Heart left ventricle (tissue), 16 donors: Measurements from ENCODE around the gene OR5AU1. TPM values are rescaled to one million over a fixed set of nuclear protein-coding genes. Genes with fewer than 3 reads are reported as not detected.

Source experiments
- ATAC-seq, 4 donors: fragments of 200-7000 bp; cut with Tn5 transposase; one replicate each; pipeline ENCODE4 v1.9.1; 2020 to 2022; ENCODE audit warnings: moderate library complexity in 4 of 4, mild to moderate bottlenecking in 3 of 4, moderate number of reproducible peaks in 1 of 4
- DNase-seq, 5 donors: peaks; one replicate each; pipeline ENCODE4 v3.0.0-alpha.2; 2020
- H3K27ac ChIP-seq, 12 donors: fragments of 200-600 bp; sonication (generic) in 4 of 12; one replicate each; pipeline versions ENCODE4 v1.5.0 to v1.8.0; 2016 to 2022; ENCODE audit warnings: mild to moderate bottlenecking in 2 of 12
- H3K27me3 ChIP-seq, 9 donors: fragments of 200-600 bp; sonication (generic) in 2 of 9; one replicate each; pipeline versions ENCODE4 v1.5.1 to v1.8.0; 2016 to 2022; ENCODE audit warnings: mild to moderate bottlenecking in 3 of 9
- H3K36me3 ChIP-seq, 9 donors: fragments of 200-600 bp; sonication (generic) in 2 of 9; one replicate each; pipeline versions ENCODE4 v1.5.0 to v1.8.0; 2018 to 2022; ENCODE audit warnings: mild to moderate bottlenecking in 2 of 9
- H3K4me1 ChIP-seq, 12 donors: fragments of 200-600 bp; sonication (generic) in 4 of 12; one replicate each; pipeline versions ENCODE4 v1.5.0 to v1.8.0; 2016 to 2022; ENCODE audit warnings: mild to moderate bottlenecking in 3 of 12
- H3K4me3 ChIP-seq, 12 donors: fragments of 200-600 bp; sonication (generic) in 4 of 12; one replicate each; pipeline versions ENCODE4 v1.5.0 to v1.8.0; 2017 to 2022; ENCODE audit warnings: mild to moderate bottlenecking in 9 of 12, moderate library complexity in 4 of 12
- H3K9me3 ChIP-seq, 12 donors: fragments of 200-600 bp; sonication (generic) in 4 of 12; one replicate each; pipeline versions ENCODE4 v1.5.0 to v1.8.0; 2016 to 2022; ENCODE audit warnings: mild to moderate bottlenecking in 1 of 12
- CTCF ChIP-seq, 12 donors: fragments of 200-600 bp; sonication (generic) in 4 of 12; IDR thresholded peaks; one replicate each; pipeline versions ENCODE4 v1.5.0 to v1.8.0; 2018 to 2022; ENCODE audit warnings: antibody characterized with exemption in 12 of 12, mild to moderate bottlenecking in 5 of 12
- POLR2A ChIP-seq, 2 donors: fragments of 450-650 bp; IDR thresholded peaks; one replicate each; pipeline ENCODE4 v1.6.1; 2017; ENCODE audit warnings: antibody characterized with exemption in 2 of 2, mild to moderate bottlenecking in 2 of 2, moderate library complexity in 2 of 2
- WGBS, 4 donors: extraction: QIAGEN DNeasy Blood & Tissue Kit in 2 of 4; methylation state at CpG; one replicate each; pipeline versions ENCODE4 v1.1.5 to v1.1.7; 2013 to 2018; 5-methylcytosine and 5-hydroxymethylcytosine counted together
- intact Hi-C, 10 donors: fragments of 100-400 bp; cut with DNase I; formaldehyde crosslinking; loops; one replicate each; pipeline versions ENCODE4 v1.11.1 to v1.14.2; 2022
- polyA plus RNA-seq, 2 donors: library from polyadenylated mRNA; stranded (reverse); fragments of 200-250 nt; gene quantifications; one replicate each; pipeline ENCODE4 v1.2.3, GENCODE V29; 2013
- total RNA-seq, 9 donors: library from RNA; depleted of rRNA in 2 of 9; stranded (reverse); fragments of >200 nt in 2 of 9; fragmentation: NEBNext Ultra II Directional in 3 of 9; extraction: Animal tissue kit (Norgen Biotek cat#: 25700) in 3 of 9; gene quantifications; one replicate each; pipeline versions ENCODE4 v1.1.0 to v1.2.4, GENCODE V29; 2016 to 2023
- donor health status: ischemic (EF 13 %, LVEDD 7.1; RV severe dilation, severe dysfunction).
- donor health status: healthy with polysubstance abuse.
- donor health status: DM: no; HTN: yes; CAD: no.
- donor health status: DM: no; HTN: no; CAD: no.
- donor health status: ischemic (EF 25% LVEDD 6.9; RV normal size, moderate dysfunction).
- donor health status: ischemic (EF 25% LVEDD 5.7; RV mildly dilated, moderate dysfunction).
- donor health status: healthy.
- donor health status: DM: yes; HTN: yes; CAD: no.
- donor health status: ischemic (EF 35%, LVEDD 5.7; RV mildly dilated, moderate dysfunction).
- donor health status: nonischemic (EF 11% LVEDD 7.7; RV severe dilation, severe dysfunction).
- donor health status: DM: yes; HTN: yes; CAD: no.
- donor health status: PGD.
- donor health status: ischemic (EF 29% LVEDD 5.4; RV normal size, mild dysfunction).
- donor health status: nonischemic (EF 23%, LVEDD 6.1; RV moderate dilation, normal function).

The OR5AU1 gene
- total and polyA plus RNA-seq, 11 donors: not detected

- Histone ChIP-seq H3K4me1 (no peaks in the 10 kb centered on the region), H3K4me3 (no peak overlapping the region), H3K27ac (no peak overlapping the region), H3K27me3 (peaks cover 0 to 6% (median 0%) of the 10 kb centered on the region in 9 donors), H3K36me3 (no peaks in the 10 kb centered on the region), H3K9me3 (peaks cover 0 to 19% (median 3%) of the 10 kb centered on the region in 12 donors)
- 82 to 89% (median 85%) methylated on average over 4 of the region's 4 CpGs for WGBS, 4 donors
- intact Hi-C loops: no loop called here
- no peak for DNase-seq
- ATAC-seq: no peak
- TF ChIP-seq CTCF (IDR thresholded peaks at IDR 0.05): no peak
- no peak for TF ChIP-seq POLR2A (IDR thresholded peaks at IDR 0.05)
Observed at GRCh38 chr14:21149641-21150367, 6.1 kb downstream of the OR5AU1 start.

- H3K4me1 ChIP-seq: no peaks in the 10 kb centered on the region
- TF ChIP-seq CTCF (IDR thresholded peaks at IDR 0.05) (no peak), POLR2A (IDR thresholded peaks at IDR 0.05) (no peak)
- H3K27me3 ChIP-seq: no peaks in the 10 kb centered on the region
- H3K27ac ChIP-seq: no peak overlapping the region
- intact Hi-C loops: no loop called here
- H3K4me3 ChIP-seq: no peak overlapping the region
- peaks cover 0 to 25% (median 3%) of the 10 kb centered on the region in 12 donors for H3K9me3 ChIP-seq
- ATAC-seq: no peak
- no peak for DNase-seq
- no peaks in the 10 kb centered on the region for H3K36me3 ChIP-seq
Observed at GRCh38 chr14:21145437-21145836, 10.4 kb downstream of the OR5AU1 start.

- WGBS, 4 donors: 78 to 95% (median 92%) methylated on average over 1 of the region's 1 CpG
- DNase-seq (no peak), ATAC-seq (no peak)
- no peaks in the 10 kb centered on the region for H3K36me3 ChIP-seq
- H3K9me3 ChIP-seq: peaks cover 0 to 20% (median 3%) of the 10 kb centered on the region in 12 donors
- no peak overlapping the region for H3K4me3 ChIP-seq
- no peaks in the 10 kb centered on the region for H3K27me3 ChIP-seq
- H3K4me1 ChIP-seq: no peaks in the 10 kb centered on the region
- intact Hi-C loops: no loop called here
- TF ChIP-seq POLR2A (IDR thresholded peaks at IDR 0.05): no peak
- no peak for TF ChIP-seq CTCF (IDR thresholded peaks at IDR 0.05)
- H3K27ac ChIP-seq: no peak overlapping the region
Observed at GRCh38 chr14:21142357-21142756, 13.5 kb downstream of the OR5AU1 start.

GRCh38 chr14:21136024-21136423 lies 19.8 kb downstream of the OR5AU1 start:
- H3K36me3 ChIP-seq: no peaks in the 10 kb centered on the region
- H3K9me3 ChIP-seq: peaks cover 0 to 2% (median 0%) of the 10 kb centered on the region in 12 donors
- no peaks in the 10 kb centered on the region for H3K4me1 ChIP-seq
- H3K4me3 ChIP-seq: no peak overlapping the region
- WGBS, 4 donors: 9 to 21% (median 15%) methylated on average over 1 of the region's 1 CpG
- intact Hi-C loops: no loop called here
- no peak overlapping the region for H3K27ac ChIP-seq
- H3K27me3 ChIP-seq: no peaks in the 10 kb centered on the region
- no peak for ATAC-seq
- no peak for DNase-seq
- TF ChIP-seq POLR2A (IDR thresholded peaks at IDR 0.05): no peak
- TF ChIP-seq CTCF (IDR thresholded peaks at IDR 0.05): peak in 11 of 12 donors; percentile 35 to 69 (median 60)
